NCI-H128 (cell line): Measurements from ENCODE around the gene LAPTM5.
"Not testable (repeated sequence)": the region's sequence is repeated elsewhere in the genome, so short reads cannot be mapped to it uniquely, and the experiment has no call there.

Experiments
- DNase-seq: peaks from one replicate; lab custom pipeline; 2025; ENCODE audit not compliant: unreplicated experiment; lab: John Stamatoyannopoulos, UW

The LAPTM5 gene

DNA sequence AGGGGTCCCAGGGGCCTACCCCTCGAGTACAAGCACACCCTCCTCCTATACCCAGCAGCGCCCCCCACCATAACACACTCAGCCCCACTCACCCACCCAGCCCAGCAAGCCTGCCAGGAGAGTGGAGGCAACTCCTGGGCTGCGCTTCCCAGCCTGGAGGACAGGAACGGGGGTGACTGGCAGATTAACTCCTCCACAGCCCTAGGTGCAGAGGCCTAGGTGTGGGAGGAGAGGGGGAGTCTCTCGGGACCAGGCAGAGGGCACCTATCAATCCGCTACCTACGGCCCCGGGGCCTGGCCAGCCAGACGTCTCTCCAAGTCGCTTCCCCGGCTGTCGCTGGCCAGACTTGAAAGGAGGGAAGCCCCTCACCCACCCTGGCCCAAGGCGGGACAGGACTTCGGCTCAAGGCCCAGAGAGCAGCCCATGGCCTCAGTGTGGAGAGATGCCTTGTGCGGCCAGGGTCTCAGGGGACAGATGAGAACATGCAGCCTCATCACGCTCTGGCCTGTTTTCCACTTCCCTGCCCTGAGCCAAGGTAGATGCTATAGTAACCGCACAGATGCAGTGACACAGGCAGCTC is 59.1 kb downstream of the LAPTM5 start:
- no peak for DNase-seq

DNA sequence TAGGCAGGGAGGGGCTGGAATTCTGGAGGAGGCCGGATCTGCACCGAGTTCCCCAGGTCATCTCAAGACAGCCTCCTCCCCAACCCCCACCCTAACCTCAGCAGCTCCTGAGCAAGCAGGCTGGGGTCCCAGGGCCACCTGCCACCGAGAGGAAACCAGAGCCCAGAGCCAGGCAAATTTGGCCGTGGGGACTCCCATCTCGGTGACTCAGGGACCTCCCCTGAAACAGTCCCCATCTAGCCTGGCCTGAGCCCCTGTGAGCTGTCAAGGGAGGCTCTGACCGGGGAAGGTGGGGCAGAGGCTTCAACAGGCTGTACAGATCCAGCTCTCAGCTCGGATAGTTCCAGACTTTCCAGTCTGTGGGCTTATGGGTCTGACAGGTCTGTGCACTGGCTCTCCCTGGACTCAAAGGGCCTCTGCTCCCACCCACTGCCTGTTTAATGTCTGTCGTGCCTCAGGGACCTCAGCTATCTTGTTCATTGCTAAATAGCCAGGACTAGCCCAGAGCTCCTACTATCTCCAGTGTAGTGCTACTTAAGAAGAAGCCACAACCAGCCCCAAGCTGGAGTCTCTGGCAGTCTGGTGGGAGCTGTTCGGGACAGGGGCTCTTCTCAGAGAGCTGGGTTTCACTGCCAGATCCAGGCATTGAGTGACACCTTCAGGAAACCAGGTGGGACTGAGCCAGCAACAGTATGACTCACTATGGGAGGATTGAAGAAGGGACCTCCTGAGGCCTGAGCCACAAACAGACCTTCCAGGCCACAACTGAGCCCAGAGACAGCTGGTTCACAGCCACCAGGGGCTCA is 59.8 kb downstream of the LAPTM5 start:
- no peak for DNase-seq

DNA sequence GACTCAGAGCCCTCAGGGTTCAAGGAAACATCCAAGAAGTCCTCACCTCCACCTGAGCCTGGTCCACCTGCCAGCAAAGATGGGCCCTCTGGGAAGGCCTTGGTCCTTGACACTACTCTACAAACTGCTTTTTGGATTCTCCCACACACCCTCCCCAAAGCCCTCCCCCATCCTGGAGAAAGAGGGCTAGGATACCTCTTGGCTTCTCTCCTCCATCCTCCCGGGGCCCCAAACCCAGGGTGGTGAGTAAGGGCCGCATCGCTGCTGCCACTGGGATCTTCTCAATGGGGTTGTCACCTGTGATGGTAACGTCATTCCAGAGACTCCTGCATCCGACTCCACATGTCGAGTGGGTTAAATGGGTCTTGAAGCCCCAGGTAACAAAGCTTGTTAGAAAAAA is 60.7 kb downstream of the LAPTM5 start:
- DNase-seq = no peak

DNA sequence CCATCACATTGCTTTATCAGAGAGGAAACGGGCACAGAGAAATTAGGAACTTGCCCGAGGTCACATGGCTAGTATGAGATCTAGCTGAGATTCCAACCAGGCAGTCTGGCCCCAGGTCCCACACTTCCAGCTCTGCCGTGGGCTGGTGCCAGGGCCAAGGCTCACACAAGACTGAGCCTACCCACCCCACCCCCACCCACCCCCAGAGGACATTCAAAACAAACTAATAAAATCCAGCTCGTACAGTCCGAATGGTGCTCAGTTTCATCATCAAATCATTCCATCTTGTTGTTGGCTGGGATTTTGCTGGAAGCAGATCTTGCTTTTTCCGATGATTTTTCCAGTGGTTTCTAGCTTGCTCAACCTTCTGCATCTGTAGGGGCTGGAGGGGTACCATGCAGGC is 62.1 kb downstream of the LAPTM5 start:
- no peak for DNase-seq

- no peak for DNase-seq
Observed at GRCh38 chr1:30694280-30695175, 63.0 kb downstream of the LAPTM5 start.

DNA sequence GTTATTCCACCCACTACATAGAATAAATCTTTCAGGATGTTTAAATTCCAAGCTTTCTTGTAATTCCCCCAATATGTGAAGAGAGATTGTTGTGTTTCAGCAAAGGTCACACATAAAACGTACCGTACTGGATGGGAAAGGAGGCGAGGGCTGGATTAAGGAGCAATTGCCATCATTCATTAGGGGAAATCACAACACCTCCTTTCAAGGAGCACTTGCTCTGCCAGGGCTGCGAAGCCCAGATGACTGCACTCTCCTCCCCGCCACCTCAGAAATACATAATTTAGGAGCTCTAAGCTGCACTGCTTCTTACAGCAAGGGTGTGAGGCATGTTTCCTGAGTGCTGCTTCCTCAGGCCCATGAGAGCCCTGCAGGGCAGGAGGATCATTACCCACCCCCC is 63.8 kb downstream of the LAPTM5 start:
- no peak for DNase-seq

DNA sequence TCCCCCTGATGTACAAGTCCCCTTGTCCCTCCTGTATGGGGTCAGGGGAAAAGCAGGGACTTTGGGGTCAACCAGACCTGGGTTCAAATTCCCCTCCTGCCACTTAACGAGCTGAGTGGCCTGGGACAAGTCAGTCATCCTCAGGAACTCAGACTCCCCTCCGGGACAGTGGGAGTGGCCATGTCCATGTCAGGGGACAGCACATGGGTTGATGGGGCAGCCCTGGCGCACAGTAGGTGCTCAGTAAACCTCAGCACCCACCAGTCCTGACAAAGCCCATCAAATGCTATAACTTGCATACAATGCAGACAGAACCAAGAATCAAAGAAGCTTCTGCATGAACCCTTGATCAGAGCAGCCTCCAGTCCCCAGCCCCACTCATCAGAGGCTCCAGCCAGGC is 64.2 kb downstream of the LAPTM5 start:
- DNase-seq = no peak

DNA sequence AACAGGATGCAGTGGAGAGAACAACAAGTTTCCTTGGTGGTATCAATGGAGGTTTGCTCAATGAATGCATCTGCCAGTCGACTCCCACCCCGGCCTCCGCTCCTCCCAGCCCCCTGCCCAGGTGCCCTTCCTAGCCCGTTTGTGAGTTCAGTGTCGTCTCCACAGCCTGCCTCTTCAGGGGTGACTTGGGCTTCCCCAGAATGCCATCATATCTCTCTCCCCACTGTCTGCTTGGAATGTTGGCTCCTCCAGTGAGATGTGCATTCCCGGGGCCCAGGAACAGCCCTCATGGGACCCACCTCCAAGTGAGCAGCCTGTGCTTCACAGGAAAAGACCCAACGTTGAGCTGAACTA is 64.6 kb downstream of the LAPTM5 start:
- no peak for DNase-seq

- no peak for DNase-seq
Observed at GRCh38 chr1:30692201-30692947, 65.2 kb downstream of the LAPTM5 start.

DNA sequence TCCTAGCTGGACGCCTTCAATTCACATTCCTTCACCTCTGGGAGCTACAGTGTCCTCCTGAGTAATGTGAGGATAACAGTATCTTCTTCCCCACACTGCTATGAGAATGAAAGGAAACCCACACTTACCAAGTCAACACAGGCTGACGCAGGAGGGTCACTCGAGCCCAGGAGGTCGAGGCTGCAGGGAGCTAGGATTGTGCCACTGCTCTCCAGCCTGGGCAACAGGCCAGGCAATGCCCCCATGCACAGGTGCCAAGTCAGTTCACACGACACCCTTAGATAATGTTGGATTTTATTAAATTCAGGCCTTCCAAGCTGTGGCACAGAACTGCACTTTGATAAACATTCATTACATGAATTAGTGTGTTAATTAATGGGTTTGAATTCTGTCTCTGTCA is 66.1 kb downstream of the LAPTM5 start:
- DNase-seq = no peak

DNA sequence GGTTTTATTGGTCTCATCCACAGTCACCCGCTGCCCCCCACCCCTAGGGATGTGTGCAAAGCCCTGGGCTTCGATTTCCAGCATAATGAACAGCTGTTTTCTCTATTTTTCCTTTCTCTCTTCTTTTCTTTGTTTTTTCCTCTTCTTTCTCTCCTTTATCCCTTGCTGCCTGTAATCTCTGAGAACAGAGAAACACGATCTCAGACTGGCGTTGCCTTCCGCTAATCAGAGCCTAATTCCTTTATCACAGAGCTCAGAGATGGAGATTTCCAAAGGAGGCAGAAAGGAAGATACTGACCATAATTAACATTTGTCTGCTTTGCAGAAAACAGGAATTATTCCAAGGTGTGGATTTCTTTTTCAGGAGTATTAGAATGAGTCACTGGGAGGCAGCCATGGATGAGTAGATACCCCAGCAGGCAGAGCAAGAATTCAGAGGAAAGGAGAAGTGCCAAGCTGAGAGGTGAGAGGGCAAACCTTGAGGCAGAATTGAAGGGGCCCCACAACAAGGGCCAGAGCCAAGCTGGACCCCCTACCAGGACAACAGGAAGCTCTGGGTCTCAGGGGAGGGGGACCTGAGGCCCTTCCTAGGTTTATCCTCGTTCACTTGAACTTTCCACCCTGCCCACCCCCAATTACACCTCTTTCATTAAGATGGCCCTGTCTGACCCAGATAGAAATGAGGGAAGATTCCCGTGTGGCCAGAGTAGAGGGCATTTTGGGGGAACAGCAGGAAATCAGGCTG is 67.5 kb downstream of the LAPTM5 start:
- DNase-seq = no peak

- DNase-seq = no peak
Observed at GRCh38 chr1:30688920-30689794, 68.4 kb downstream of the LAPTM5 start.

DNA sequence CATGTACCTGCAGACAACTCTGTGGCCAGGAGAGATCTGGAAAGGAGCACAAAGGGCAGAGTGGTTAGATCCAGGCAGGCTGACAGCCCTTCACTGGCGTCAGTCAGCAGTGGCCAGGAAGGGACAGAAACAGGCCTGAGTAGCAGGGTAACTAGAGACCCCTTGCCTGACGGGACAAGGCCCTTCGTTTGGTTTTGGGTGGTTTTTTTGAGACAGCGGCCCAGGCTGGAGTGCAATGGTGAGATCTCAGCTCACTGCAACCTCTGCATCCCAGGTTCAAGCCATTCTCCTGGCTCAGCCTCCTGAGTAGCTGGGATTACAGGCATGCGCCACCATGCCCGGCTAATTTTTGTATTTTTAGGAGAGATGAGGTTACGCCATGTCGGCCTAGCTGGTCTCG is 69.1 kb downstream of the LAPTM5 start:
- not testable (repeated sequence) for DNase-seq

DNA sequence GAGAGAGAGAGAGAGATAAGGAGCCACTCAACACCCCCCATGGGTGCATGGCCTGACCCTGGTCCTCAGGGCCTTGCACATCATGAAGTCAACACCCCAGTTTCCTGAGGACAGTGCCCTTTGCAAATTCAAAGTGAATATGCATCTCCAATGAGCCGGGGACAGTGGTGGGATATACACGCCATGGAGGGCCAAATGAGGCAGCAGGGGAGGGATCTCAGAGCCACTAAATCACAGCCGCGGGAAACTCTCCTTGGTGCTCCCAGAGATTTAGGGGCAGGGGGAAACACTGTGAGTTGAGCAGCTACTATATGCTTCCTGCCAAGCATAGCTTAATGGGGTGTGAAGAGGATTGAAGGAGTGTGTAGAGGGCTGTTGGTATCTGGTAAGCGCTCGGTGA is 69.7 kb downstream of the LAPTM5 start:
- DNase-seq = no peak

DNA sequence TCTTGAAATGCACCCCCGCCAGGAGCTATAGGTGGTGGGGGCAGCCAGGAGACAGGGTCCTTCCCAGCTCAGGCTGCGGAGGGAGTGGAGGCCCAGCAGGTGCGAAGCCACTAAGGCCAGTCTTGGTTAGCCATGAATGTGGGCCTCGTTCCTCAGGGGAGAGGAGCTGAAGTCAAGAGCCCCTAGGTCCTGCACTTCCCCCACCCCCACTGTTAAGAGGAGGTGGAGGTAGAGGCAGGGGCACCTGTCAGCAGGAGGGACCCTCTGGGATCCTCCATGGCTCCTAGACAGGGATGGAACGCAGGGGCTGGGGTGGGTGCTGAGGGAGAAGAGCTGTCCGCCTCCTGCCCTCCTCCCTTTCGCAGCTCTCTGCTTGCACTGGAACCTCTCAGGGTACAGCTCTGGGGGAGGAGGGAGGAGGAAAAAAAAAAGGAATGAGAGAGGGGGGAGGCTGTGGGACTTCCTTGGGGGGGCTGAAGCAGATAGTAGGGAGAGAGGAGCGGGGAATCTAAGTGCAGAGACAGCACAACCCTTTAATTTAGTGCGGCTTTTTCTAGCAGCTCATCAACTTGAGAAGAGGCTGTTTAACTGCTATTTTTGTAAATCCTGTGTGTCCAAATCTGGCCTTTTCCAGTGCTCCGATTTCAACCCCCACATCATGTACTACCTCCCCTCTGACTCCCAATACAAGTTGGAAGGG is 71.2 kb downstream of the LAPTM5 start:
- DNase-seq = no peak

DNA sequence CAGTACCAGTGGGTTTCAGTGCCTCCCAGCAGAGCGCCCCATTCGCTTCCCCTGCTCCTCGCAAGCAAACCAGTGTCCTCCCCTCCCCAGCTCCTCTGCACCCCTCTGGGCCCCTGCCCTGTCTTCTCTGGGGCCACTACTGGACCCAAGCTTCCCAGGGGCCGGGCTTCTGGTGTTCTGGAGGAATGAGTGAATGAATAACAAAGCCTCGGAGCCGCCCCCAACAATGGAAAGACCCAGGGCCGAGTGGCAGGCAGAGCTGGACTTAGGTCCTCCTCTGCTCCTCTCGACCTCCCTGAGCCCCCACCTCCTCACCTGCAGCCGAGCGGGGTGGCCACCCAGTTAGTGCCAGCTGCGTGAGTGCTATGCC is 71.8 kb downstream of the LAPTM5 start:
- no peak for DNase-seq

DNA sequence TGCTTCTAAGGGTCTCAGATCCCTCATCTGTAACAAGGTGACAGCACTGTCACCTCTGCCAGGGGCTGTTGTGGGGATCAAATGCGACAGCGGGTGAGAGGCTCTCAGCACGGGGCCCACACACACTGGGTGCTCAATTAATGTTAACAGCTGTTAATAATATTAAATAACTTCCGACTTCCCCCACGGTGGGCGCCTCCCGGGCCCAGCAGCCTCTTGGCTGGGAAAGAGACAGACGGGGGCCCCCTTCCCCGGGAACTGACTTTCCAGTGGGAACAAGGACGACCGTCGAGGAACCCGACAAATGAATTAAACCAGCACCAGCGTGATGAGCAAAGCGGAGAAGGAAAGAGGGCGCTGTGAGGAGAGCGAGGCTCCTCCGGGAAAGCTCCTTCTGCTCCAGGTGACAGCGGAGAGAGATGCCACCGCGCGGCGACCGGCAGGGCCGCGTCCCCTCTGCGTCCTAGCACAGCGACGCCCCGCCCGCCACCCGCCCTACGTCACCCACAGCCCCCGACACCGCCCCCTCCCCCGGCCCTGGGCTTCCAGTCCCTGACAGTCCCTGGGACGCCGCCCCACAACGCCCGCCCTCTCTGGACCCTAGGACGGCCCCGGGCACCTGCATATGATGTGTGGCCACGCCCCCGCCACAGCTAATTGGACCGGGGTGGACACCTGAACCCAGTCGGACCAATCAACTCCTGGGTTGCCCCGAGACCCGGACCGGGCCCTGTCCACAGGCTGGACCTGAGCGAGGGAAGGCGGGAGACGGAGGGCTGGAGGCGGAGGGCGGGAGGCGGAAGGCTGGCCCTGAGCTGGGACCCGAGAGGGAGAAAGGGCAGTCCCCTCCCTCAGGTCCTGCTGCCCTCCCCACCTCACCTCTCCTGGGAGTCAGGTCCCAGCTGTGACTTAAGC is 72.4 kb downstream of the LAPTM5 start:
- no peak for DNase-seq

DNA sequence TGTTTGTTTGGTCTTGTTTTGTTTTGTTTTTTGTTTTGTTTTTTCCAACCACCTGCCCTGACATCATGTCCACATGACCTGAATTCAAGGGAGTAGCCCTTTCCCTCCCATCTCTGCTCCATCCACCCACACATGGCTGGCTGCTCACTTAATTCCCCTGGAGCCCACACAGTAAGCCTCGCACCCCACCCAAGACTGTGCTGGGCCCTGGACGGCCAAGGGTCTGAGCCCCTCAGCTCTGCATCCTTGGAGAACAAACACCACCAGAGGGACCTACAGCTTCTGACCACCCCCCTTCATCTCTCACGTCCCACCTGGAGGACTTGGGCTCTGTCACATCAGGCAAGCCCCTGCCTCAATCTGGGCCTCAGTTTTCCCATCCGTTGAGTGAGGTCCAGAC is 73.3 kb downstream of the LAPTM5 start:
- DNase-seq = no peak
